ENCODE results near the gene ABL1.
"Not testable (repeated sequence)": the region's sequence is repeated elsewhere in the genome, so short reads cannot be mapped to it uniquely, and the experiment has no call there.

The ABL1 gene

GRCh38 chr9:130839132-130840111 lies 4.4 kb downstream of the ABL1 start:
- Histone ChIP-seq H3K27ac (ENCODE audit: low read length) (no peak overlapping the region), H3K9me3 (ENCODE audit: control insufficient read depth, insufficient read depth, low read length) (no peaks in the 10 kb centered on the region), H3K4me3 (ENCODE audit: low read length) (no peak overlapping the region), H3K27me3 (ENCODE audit: control insufficient read depth, insufficient read depth, low read length) (no peaks in the 10 kb centered on the region), H3K4me1 (ENCODE audit: control insufficient read depth, insufficient read depth, low read length) (peaks cover 6% of the 10 kb centered on the region), H3K36me3 (ENCODE audit: control insufficient read depth, insufficient read depth, low read length) (no peaks in the 10 kb centered on the region)
- DNase-seq (ENCODE audit: low read depth, low spot score): no peak
- no CpG with 5 or more reads among the region's 9 CpGs for WGBS (ENCODE audit: insufficient coverage, insufficient read length)

GRCh38 chr9:130842545-130842944 lies 7.5 kb downstream of the ABL1 start:
- Histone ChIP-seq H3K27ac (ENCODE audit: low read length) (no peak overlapping the region), H3K27me3 (ENCODE audit: control insufficient read depth, insufficient read depth, low read length) (no peaks in the 10 kb centered on the region), H3K4me3 (ENCODE audit: low read length) (no peak overlapping the region), H3K4me1 (ENCODE audit: control insufficient read depth, insufficient read depth, low read length) (peaks cover 14% of the 10 kb centered on the region), H3K36me3 (ENCODE audit: control insufficient read depth, insufficient read depth, low read length) (no peaks in the 10 kb centered on the region), H3K9me3 (ENCODE audit: control insufficient read depth, insufficient read depth, low read length) (no peaks in the 10 kb centered on the region)
- WGBS (ENCODE audit: insufficient coverage, insufficient read length): no CpG with 5 or more reads among the region's 4 CpGs
- no peak for DNase-seq (ENCODE audit: low read depth, low spot score)

- no peaks in the 10 kb centered on the region for H3K36me3 ChIP-seq (ENCODE audit: control insufficient read depth, insufficient read depth, low read length)
- DNase-seq (ENCODE audit: low read depth, low spot score): no peak
- H3K4me1 ChIP-seq (ENCODE audit: control insufficient read depth, insufficient read depth, low read length): peaks cover 18% of the 10 kb centered on the region
- H3K27me3 ChIP-seq (ENCODE audit: control insufficient read depth, insufficient read depth, low read length): no peaks in the 10 kb centered on the region
- H3K4me3 ChIP-seq (ENCODE audit: low read length): no peak overlapping the region
- WGBS (ENCODE audit: insufficient coverage, insufficient read length): no CpG with 5 or more reads among the region's 9 CpGs
- H3K9me3 ChIP-seq (ENCODE audit: control insufficient read depth, insufficient read depth, low read length): no peaks in the 10 kb centered on the region
- H3K27ac ChIP-seq (ENCODE audit: low read length): no peak overlapping the region
Measured at GRCh38 chr9:130843049-130843908, 8.2 kb downstream of the ABL1 start.

GRCh38 chr9:130844044-130844451 lies 9.0 kb downstream of the ABL1 start:
- WGBS (ENCODE audit: insufficient coverage, insufficient read length): no CpG with 5 or more reads among the region's 4 CpGs
- Histone ChIP-seq H3K27me3 (ENCODE audit: control insufficient read depth, insufficient read depth, low read length) (no peaks in the 10 kb centered on the region), H3K4me3 (ENCODE audit: low read length) (no peak overlapping the region; the same call in 1 of the 2 replicates), H3K36me3 (ENCODE audit: control insufficient read depth, insufficient read depth, low read length) (no peaks in the 10 kb centered on the region), H3K4me1 (ENCODE audit: control insufficient read depth, insufficient read depth, low read length) (peaks cover 18% of the 10 kb centered on the region), H3K27ac (ENCODE audit: low read length) (no peak overlapping the region), H3K9me3 (ENCODE audit: control insufficient read depth, insufficient read depth, low read length) (no peaks in the 10 kb centered on the region)
- DNase-seq (ENCODE audit: low read depth, low spot score): no peak

GRCh38 chr9:130845254-130845653 lies 10.2 kb downstream of the ABL1 start:
- H3K9me3 ChIP-seq (ENCODE audit: control insufficient read depth, insufficient read depth, low read length): no peaks in the 10 kb centered on the region
- whole genome bisulfite sequencing (ENCODE audit: insufficient coverage, insufficient read length): no CpG with 5 or more reads among the region's 10 CpGs
- no peaks in the 10 kb centered on the region for H3K36me3 ChIP-seq (ENCODE audit: control insufficient read depth, insufficient read depth, low read length)
- DNase-seq (ENCODE audit: low read depth, low spot score): no peak
- no peak overlapping the region for H3K4me3 ChIP-seq (ENCODE audit: low read length)
- H3K4me1 ChIP-seq (ENCODE audit: control insufficient read depth, insufficient read depth, low read length): peaks cover 16% of the 10 kb centered on the region
- H3K27ac ChIP-seq (ENCODE audit: low read length): no peak overlapping the region
- no peaks in the 10 kb centered on the region for H3K27me3 ChIP-seq (ENCODE audit: control insufficient read depth, insufficient read depth, low read length)

- no peaks in the 10 kb centered on the region for H3K36me3 ChIP-seq (ENCODE audit: control insufficient read depth, insufficient read depth, low read length)
- H3K4me1 ChIP-seq (ENCODE audit: control insufficient read depth, insufficient read depth, low read length): peaks cover 16% of the 10 kb centered on the region
- H3K9me3 ChIP-seq (ENCODE audit: control insufficient read depth, insufficient read depth, low read length): no peaks in the 10 kb centered on the region
- WGBS (ENCODE audit: insufficient coverage, insufficient read length): no CpG with 5 or more reads among the region's 7 CpGs
- H3K27me3 ChIP-seq (ENCODE audit: control insufficient read depth, insufficient read depth, low read length): no peaks in the 10 kb centered on the region
- no peak overlapping the region for H3K4me3 ChIP-seq (ENCODE audit: low read length)
- no peak for DNase-seq (ENCODE audit: low read depth, low spot score)
- H3K27ac ChIP-seq (ENCODE audit: low read length): no peak overlapping the region
Measured at GRCh38 chr9:130845901-130846481, 10.9 kb downstream of the ABL1 start.

- 100% methylated on average over 1 of the region's 12 CpGs for WGBS (ENCODE audit: insufficient coverage, insufficient read length)
- no peaks in the 10 kb centered on the region for H3K36me3 ChIP-seq (ENCODE audit: control insufficient read depth, insufficient read depth, low read length)
- no peak for DNase-seq (ENCODE audit: low read depth, low spot score)
- H3K9me3 ChIP-seq (ENCODE audit: control insufficient read depth, insufficient read depth, low read length): no peaks in the 10 kb centered on the region
- H3K27me3 ChIP-seq (ENCODE audit: control insufficient read depth, insufficient read depth, low read length): no peaks in the 10 kb centered on the region
- H3K27ac ChIP-seq (ENCODE audit: low read length): no peak overlapping the region
- no peak overlapping the region for H3K4me3 ChIP-seq (ENCODE audit: low read length)
- H3K4me1 ChIP-seq (ENCODE audit: control insufficient read depth, insufficient read depth, low read length): peaks cover 16% of the 10 kb centered on the region
Measured at GRCh38 chr9:130846487-130847305, 11.6 kb downstream of the ABL1 start.

- Histone ChIP-seq H3K4me3 (ENCODE audit: low read length) (no peak overlapping the region), H3K27ac (ENCODE audit: low read length) (peak overlapping the region; percentile 35), H3K9me3 (ENCODE audit: control insufficient read depth, insufficient read depth, low read length) (no peaks in the 10 kb centered on the region), H3K27me3 (ENCODE audit: control insufficient read depth, insufficient read depth, low read length) (no peaks in the 10 kb centered on the region), H3K36me3 (ENCODE audit: control insufficient read depth, insufficient read depth, low read length) (no peaks in the 10 kb centered on the region), H3K4me1 (ENCODE audit: control insufficient read depth, insufficient read depth, low read length) (peaks cover 15% of the 10 kb centered on the region)
- WGBS (ENCODE audit: insufficient coverage, insufficient read length): no CpG with 5 or more reads among the region's 13 CpGs
- no peak for DNase-seq (ENCODE audit: low read depth, low spot score)
Measured at GRCh38 chr9:130847306-130848217, 12.5 kb downstream of the ABL1 start.

- not testable (repeated sequence) for H3K4me3 ChIP-seq (ENCODE audit: low read length); H3K27ac ChIP-seq (ENCODE audit: low read length)
Measured at GRCh38 chr9:130848514-130848913, 13.5 kb downstream of the ABL1 start.

More at GRCh38 chr9:130848514-130848913, 13.5 kb downstream of the ABL1 start:
- not testable (repeated sequence) for DNase-seq (ENCODE audit: low read depth, low spot score); H3K27me3 ChIP-seq (ENCODE audit: control insufficient read depth, insufficient read depth, low read length); H3K36me3 ChIP-seq (ENCODE audit: control insufficient read depth, insufficient read depth, low read length); H3K9me3 ChIP-seq (ENCODE audit: control insufficient read depth, insufficient read depth, low read length)
- no CpG with 5 or more reads among the region's 8 CpGs for WGBS (ENCODE audit: insufficient coverage, insufficient read length)
- peaks cover 14% of the 10 kb centered on the region for H3K4me1 ChIP-seq (ENCODE audit: control insufficient read depth, insufficient read depth, low read length)

Measured in iPS DF 6.9 (cell line).